GM19043 (cell line): ENCODE data around the gene SLIT3.

Experiments used
- ATAC-seq: cut with Tn5 transposase; IDR thresholded peaks from one replicate; pipeline ENCODE4 v1.9.1; 2021; ENCODE audit warnings: low read depth; ENCODE audit not compliant: unreplicated experiment

Gene SLIT3

GRCh38 chr5:168883991-168884390 lies 416.9 kb downstream of the SLIT3 start:
- no peak for ATAC-seq

GRCh38 chr5:168883281-168883741 lies 417.6 kb downstream of the SLIT3 start:
- no peak for ATAC-seq

- ATAC-seq: no peak
Observed at GRCh38 chr5:168882283-168882682, 418.7 kb downstream of the SLIT3 start.

- ATAC-seq: no peak
Observed at GRCh38 chr5:168881427-168882149, 419.4 kb downstream of the SLIT3 start.

GRCh38 chr5:168879929-168880328 lies 421.0 kb downstream of the SLIT3 start:
- peak; percentile 90 for ATAC-seq

GRCh38 chr5:168879331-168879730 lies 421.6 kb downstream of the SLIT3 start:
- ATAC-seq: peak; percentile 13

- ATAC-seq: no peak
Observed at GRCh38 chr5:168878135-168878745, 422.7 kb downstream of the SLIT3 start.

- no peak for ATAC-seq
Observed at GRCh38 chr5:168877132-168877892, 423.6 kb downstream of the SLIT3 start.

- ATAC-seq: no peak
Observed at GRCh38 chr5:168876419-168876818, 424.5 kb downstream of the SLIT3 start.

GRCh38 chr5:168875832-168876231 lies 425.1 kb downstream of the SLIT3 start:
- ATAC-seq: no peak

- ATAC-seq: no peak
Observed at GRCh38 chr5:168874713-168875380, 426.1 kb downstream of the SLIT3 start.

- no peak for ATAC-seq
Observed at GRCh38 chr5:168872246-168872645, 428.7 kb downstream of the SLIT3 start.

GRCh38 chr5:168870910-168871309 lies 430.0 kb downstream of the SLIT3 start:
- ATAC-seq: no peak

GRCh38 chr5:168869615-168870227 lies 431.2 kb downstream of the SLIT3 start:
- no peak for ATAC-seq

- ATAC-seq: no peak
Observed at GRCh38 chr5:168867241-168867640, 433.7 kb downstream of the SLIT3 start.

- no peak for ATAC-seq
Observed at GRCh38 chr5:168865968-168866367, 435.0 kb downstream of the SLIT3 start.

- ATAC-seq: no peak
Observed at GRCh38 chr5:168863021-168863420, 437.9 kb downstream of the SLIT3 start.

GRCh38 chr5:168860503-168860902 lies 440.4 kb downstream of the SLIT3 start:
- no peak for ATAC-seq

- no peak for ATAC-seq
Observed at GRCh38 chr5:168860081-168860480, 440.9 kb downstream of the SLIT3 start.

GRCh38 chr5:168859471-168859870 lies 441.5 kb downstream of the SLIT3 start:
- no peak for ATAC-seq
